ENCODE measurements around the gene FBXW2.

Gene FBXW2

DNA sequence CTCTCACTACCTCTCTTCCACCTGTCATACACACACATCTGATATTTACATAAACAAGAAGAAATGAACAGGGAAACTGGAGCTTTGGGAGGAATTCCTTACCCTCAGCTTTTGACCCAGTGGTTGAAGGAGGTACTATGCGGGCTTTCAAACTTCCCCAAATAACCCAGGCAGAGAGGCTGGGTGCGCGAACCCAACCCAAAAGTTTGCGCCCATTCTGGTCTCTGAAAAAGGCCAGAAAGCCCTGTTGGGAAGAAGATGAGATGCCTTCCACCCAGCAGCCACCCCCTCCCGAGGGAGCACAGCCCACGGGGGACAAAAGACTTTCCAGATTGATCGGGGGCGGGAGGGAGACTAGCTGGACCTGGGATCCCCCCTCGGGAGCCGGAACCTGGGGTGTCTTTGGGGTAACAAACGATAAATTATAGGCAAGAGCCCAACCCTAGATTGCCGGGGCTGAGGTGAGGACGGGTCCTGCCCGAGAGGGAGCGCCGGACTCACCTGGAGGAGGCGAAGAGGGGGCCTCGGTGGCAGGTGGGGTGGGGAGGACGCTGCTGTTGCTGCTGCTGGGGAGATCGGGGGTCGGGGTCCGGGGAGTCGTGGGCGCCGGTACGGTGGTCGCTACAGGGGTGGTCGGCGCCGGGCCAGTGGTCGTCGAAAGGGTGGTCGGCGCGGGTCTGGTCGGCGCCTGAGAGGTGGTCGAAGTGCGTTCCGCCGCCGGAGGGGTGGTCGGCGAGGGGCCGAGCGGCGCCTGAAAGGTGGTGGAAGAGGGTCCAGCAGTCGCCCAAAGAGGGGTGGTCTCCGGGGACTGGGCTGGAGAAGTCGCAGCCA lies 79.7 kb downstream of the FBXW2 start:
- no peak for DNase-seq

GRCh38 chr9:120712539-120713031 lies 80.6 kb downstream of the FBXW2 start:
- DNase-seq = no peak

DNA sequence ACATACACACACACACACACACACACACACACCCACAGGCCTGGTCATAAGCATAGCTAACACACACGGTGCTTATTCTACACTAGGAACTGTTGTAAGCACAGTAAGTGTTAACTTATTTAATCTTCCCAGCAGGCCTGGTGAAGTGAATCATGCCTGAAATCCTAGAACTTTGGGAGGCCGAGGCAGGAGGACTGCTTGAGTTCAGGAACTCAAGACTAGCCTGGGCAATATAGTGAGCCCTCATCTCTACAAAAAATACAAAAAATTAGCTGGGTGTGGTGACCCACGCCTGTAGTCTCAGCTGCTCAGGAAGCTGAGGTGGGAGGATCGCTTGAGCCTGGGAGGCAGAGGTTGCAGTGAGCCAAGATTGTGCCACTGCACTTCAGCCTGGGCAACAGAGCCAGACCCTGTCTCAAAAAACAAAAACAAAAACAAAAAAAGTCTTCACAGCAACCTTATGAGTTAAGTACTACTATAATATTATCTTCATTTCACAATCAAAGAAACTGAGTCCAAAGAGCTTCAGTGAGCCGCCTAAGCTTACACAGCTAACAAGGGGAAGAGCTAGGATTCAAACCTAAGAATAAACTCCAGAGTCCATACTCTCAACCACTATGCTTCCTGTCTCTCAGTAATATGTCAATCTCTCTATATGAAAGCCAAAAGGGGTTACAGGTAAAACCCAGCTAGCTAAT lies 81.2 kb downstream of the FBXW2 start:
- DNase-seq = no peak

DNA sequence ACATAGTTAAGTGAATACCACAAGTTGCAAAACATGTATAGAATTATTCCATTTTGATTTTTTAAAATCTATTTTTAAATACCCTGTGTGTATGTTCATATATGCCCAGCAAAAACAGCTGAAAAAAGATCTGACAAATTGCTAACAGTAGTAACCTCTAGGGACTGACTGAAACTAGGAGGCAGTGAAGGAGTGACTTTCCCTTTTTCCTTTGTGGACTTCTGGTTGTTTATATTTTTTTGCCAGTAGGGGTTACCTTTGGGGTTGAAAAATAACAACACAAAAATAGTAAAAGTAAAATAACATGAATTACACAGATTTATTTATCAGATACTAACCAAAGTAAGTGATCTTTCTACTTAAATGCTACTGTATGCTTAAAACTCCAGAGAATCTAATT lies 81.9 kb downstream of the FBXW2 start:
- DNase-seq = no peak

GRCh38 chr9:120710110-120710981 lies 82.9 kb downstream of the FBXW2 start:
- peak; percentile 71 for DNase-seq

DNA sequence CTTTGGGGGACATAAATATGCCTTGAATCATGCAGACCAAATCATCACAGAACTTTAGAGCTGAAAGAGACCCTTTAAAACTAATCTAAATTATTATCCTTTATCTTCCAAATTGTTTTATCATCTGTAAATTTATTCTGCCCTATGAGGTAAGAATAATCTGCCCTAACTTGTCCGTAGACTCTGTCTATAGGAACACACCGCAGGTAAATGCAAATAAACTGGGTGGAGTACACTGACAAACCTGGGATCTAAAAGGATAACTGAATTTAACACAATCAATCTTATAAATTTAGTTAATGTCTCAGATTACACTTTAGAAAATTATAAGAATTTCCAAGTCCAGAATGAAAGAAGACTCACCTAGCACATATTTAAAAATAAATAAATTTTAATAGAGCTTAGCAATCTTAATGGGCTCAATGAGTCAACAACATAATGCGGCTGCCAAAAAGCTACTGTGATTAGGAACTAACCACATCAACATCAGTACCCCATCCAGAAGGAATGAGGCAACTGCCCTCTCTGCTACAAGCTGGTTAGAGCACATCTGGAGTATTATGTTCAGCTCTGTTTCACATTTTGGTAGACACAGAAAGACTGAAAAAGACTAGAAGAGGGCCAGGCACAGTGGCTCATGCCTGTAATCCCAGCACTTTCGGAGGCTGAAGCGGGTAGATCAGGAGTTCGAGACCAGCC lies 84.5 kb downstream of the FBXW2 start:
- no peak for DNase-seq

- DNase-seq = no peak
Measured at GRCh38 chr9:120707170-120707569, 86.0 kb downstream of the FBXW2 start.

All from activated CD4-positive, alpha-beta T cell treated with anti-CD3 and anti-CD28 coated beads, Interleukin-10, Interleukin-2, amounts not matched to agents 100 ng/mL and 50 ng/mL, durations not matched to agents 16 hours and 8 hours (primary cell).